Esophagus muscularis mucosa (tissue), 4 donors: Measurements from ENCODE around the gene ZNF774. TPM values are rescaled to one million over a fixed set of nuclear protein-coding genes. Genes with fewer than 3 reads are reported as not detected.

Experiments
- DNase-seq: peaks from one replicate; pipeline ENCODE4 v3.0.0-alpha.2; 2017; ENCODE audit errors: extremely low spot score
- H3K27ac ChIP-seq, 4 donors: fragments of 200-600 bp; sonication (generic); replicated peaks in 1 of 4; 1 replicate in 3 of 4; 2 replicates in 1 of 4; pipeline ENCODE4 v1.5.1; 2016 to 2019; ENCODE audit warnings: mild to moderate bottlenecking in 1 of 4
- H3K27me3 ChIP-seq, 4 donors: fragments of 200-600 bp; sonication (generic); one replicate each; pipeline versions ENCODE4 v1.5.1 to v1.6.0; 2016 to 2019
- H3K36me3 ChIP-seq, 4 donors: fragments of 200-600 bp; sonication (generic); one replicate each; pipeline ENCODE4 v1.5.1; 2016 to 2019
- H3K4me1 ChIP-seq, 4 donors: fragments of 200-600 bp; sonication (generic); one replicate each; pipeline ENCODE4 v1.5.1; 2016 to 2019
- H3K4me3 ChIP-seq, 4 donors: fragments of 200-600 bp; sonication (generic); 1 replicate in 2 of 4; 2 replicates in 2 of 4; pipeline ENCODE4 v1.5.1; 2016 to 2019; ENCODE audit warnings: mild to moderate bottlenecking in 4 of 4, moderate library complexity in 1 of 4
- H3K9me3 ChIP-seq, 4 donors: fragments of 200-600 bp; sonication (generic); 1 replicate in 3 of 4; 2 replicates in 1 of 4; pipeline ENCODE4 v1.5.1; 2016 to 2019
- CTCF ChIP-seq, 3 experiments: fragments of 200-600 bp in 2 of 3; fragments of 450-650 bp in 1 of 3; sonication (generic) in 2 of 3; IDR thresholded peaks; one replicate each; pipeline ENCODE4 v1.5.1; 2017 to 2019; ENCODE audit warnings: antibody characterized with exemption in 3 of 3, mild to moderate bottlenecking in 2 of 3, moderate library complexity in 1 of 3
- EP300 ChIP-seq: sonication (generic); formaldehyde crosslinking; IDR thresholded peaks from one replicate; pipeline ENCODE4 v1.6.1; 2017; ENCODE audit warnings: antibody characterized with exemption
- POLR2A ChIP-seq: fragments of 450-650 bp; IDR thresholded peaks from one replicate; pipeline ENCODE4 v1.6.1; 2017; ENCODE audit warnings: antibody characterized with exemption, moderate library complexity, mild to moderate bottlenecking, low read depth
- POLR2AphosphoS5 ChIP-seq, 2 donors: sonication (generic); formaldehyde crosslinking; IDR thresholded peaks; one replicate each; pipeline ENCODE4 v1.6.1; 2017; ENCODE audit warnings: antibody characterized with exemption in 2 of 2
- WGBS: methylation state at CpG from one replicate; pipeline ENCODE4 v1.1.5; 2018; 5-methylcytosine and 5-hydroxymethylcytosine counted together
- intact Hi-C: fragments of 100-400 bp; cut with DNase I; formaldehyde crosslinking; loops from one replicate; pipeline ENCODE4 v1.15.1; 2023
- total RNA-seq, 4 donors: library from RNA; depleted of rRNA; stranded (reverse); fragments of >200 nt; gene quantifications; one replicate each; pipeline versions ENCODE4 v1.1.0 to v1.2.1, GENCODE V29; 2016

ZNF774 gene
- total RNA-seq, 4 donors from 2014 or later = 1.5 to 2.3 (median 1.7) TPM

- intact Hi-C loops = no loop called here
- Histone ChIP-seq H3K27me3 (no peaks in the 10 kb centered on the region), H3K27ac (peak overlapping the region; percentile 83 to 87 (median 86)), H3K9me3 (no peaks in the 10 kb centered on the region), H3K36me3 (no peaks in the 10 kb centered on the region), H3K4me1 (peaks cover 58 to 98% (median 95%) of the 10 kb centered on the region in 4 donors), H3K4me3 (no peak overlapping the region)
- no peak for DNase-seq
- TF ChIP-seq EP300 = no peak
- peak; percentile 17 to 23 for TF ChIP-seq POLR2AphosphoS5 (IDR thresholded peaks at IDR 0.05)
Observed at GRCh38 chr15:90402223-90402622, 50.1 kb downstream of the ZNF774 start.

GRCh38 chr15:90402767-90403166 lies 50.7 kb downstream of the ZNF774 start:
- DNase-seq = no peak
- no peak overlapping the region for H3K4me3 ChIP-seq
- H3K36me3 ChIP-seq = no peaks in the 10 kb centered on the region
- H3K27ac ChIP-seq = peak overlapping the region; percentile 83 to 87 (median 86)
- TF ChIP-seq POLR2AphosphoS5 (IDR thresholded peaks at IDR 0.05) (no peak), POLR2A (no peak), CTCF (IDR thresholded peaks at IDR 0.05) (no peak), EP300 (no peak)
- H3K9me3 ChIP-seq = no peaks in the 10 kb centered on the region
- 63% methylated on average over 3 of the region's 3 CpGs for WGBS
- peaks cover 63 to 98% (median 96%) of the 10 kb centered on the region in 4 donors for H3K4me1 ChIP-seq
- intact Hi-C loops = no loop called here
- H3K27me3 ChIP-seq = no peaks in the 10 kb centered on the region

GRCh38 chr15:90405055-90405607 lies 53.0 kb downstream of the ZNF774 start:
- H3K4me1 ChIP-seq = peaks cover 64 to 88% (median 86%) of the 10 kb centered on the region in 4 donors
- intact Hi-C loops = no loop called here

GRCh38 chr15:90407336-90407735 lies 55.3 kb downstream of the ZNF774 start:
- 36% methylated on average over 3 of the region's 3 CpGs for WGBS
- peaks cover 51 to 77% (median 73%) of the 10 kb centered on the region in 4 donors for H3K4me1 ChIP-seq

More at GRCh38 chr15:90405055-90405607, 53.0 kb downstream of the ZNF774 start:
- Histone ChIP-seq H3K9me3 (no peaks in the 10 kb centered on the region), H3K27me3 (no peaks in the 10 kb centered on the region), H3K4me3 (no peak overlapping the region), H3K27ac (peak overlapping the region; percentile 55 to 87 (median 74)), H3K36me3 (no peaks in the 10 kb centered on the region)
- no peak for DNase-seq
- no peak for TF ChIP-seq POLR2A
- no peak for TF ChIP-seq POLR2AphosphoS5 (IDR thresholded peaks at IDR 0.05)
- no peak for TF ChIP-seq CTCF (IDR thresholded peaks at IDR 0.05)
- no peak for TF ChIP-seq EP300
- 32% methylated on average over 3 of the region's 3 CpGs for WGBS

GRCh38 chr15:90407871-90408317 lies 55.8 kb downstream of the ZNF774 start:
- peaks cover 51 to 77% (median 73%) of the 10 kb centered on the region in 4 donors for H3K4me1 ChIP-seq
- intact Hi-C loops = no loop called here
- H3K9me3 ChIP-seq = no peaks in the 10 kb centered on the region
- H3K27me3 ChIP-seq = no peaks in the 10 kb centered on the region
- DNase-seq = no peak
- TF ChIP-seq EP300 (no peak), POLR2A (no peak)
- H3K4me3 ChIP-seq = no peak overlapping the region
- peak overlapping the region; percentile 35 to 87 (median 69) for H3K27ac ChIP-seq
- 61% methylated on average over 2 of the region's 2 CpGs for WGBS
- H3K36me3 ChIP-seq = no peaks in the 10 kb centered on the region

More at GRCh38 chr15:90407336-90407735, 55.3 kb downstream of the ZNF774 start:
- H3K27ac ChIP-seq = peak overlapping the region; percentile 35 to 87 (median 69)
- H3K36me3 ChIP-seq = no peaks in the 10 kb centered on the region
- no peaks in the 10 kb centered on the region for H3K9me3 ChIP-seq
- intact Hi-C loops = no loop called here
- H3K27me3 ChIP-seq = no peaks in the 10 kb centered on the region
- no peak for TF ChIP-seq POLR2A
- no peak for TF ChIP-seq EP300
- no peak for TF ChIP-seq POLR2AphosphoS5 (IDR thresholded peaks at IDR 0.05)
- TF ChIP-seq CTCF (IDR thresholded peaks at IDR 0.05) = no peak
- DNase-seq = no peak
- no peak overlapping the region for H3K4me3 ChIP-seq
